Osteocyte (in vitro differentiated cells): ENCODE measurements around the gene GRHPR. TPM values are rescaled to one million over a fixed set of nuclear protein-coding genes. Genes with fewer than 3 reads are reported as not detected.

Experiments
- DNase-seq: peaks from one replicate; pipeline ENCODE4 v3.0.0; 2021; ENCODE audit warnings: mixed read lengths; ENCODE audit not compliant: unreplicated experiment; ENCODE audit errors: extremely low spot score
- H3K27ac Mint-ChIP-seq: one replicate; pipeline ENCODE4 v1.8.0; 2021; ENCODE audit warnings: mild to moderate bottlenecking, mixed read lengths; ENCODE audit not compliant: unreplicated experiment
- H3K27me3 Mint-ChIP-seq: one replicate; pipeline ENCODE4 v1.8.0; 2021; ENCODE audit warnings: mixed read lengths; ENCODE audit not compliant: unreplicated experiment
- H3K36me3 Mint-ChIP-seq: one replicate; pipeline ENCODE4 v1.8.0; 2021; ENCODE audit warnings: mixed read lengths; ENCODE audit not compliant: unreplicated experiment
- H3K4me1 Mint-ChIP-seq: one replicate; pipeline ENCODE4 v1.8.0; 2021; ENCODE audit warnings: mixed read lengths; ENCODE audit not compliant: unreplicated experiment
- H3K4me3 Mint-ChIP-seq: one replicate; pipeline ENCODE4 v1.8.0; 2021; ENCODE audit warnings: mild to moderate bottlenecking, moderate library complexity, mixed read lengths; ENCODE audit not compliant: unreplicated experiment
- H3K9me3 Mint-ChIP-seq: one replicate; pipeline ENCODE4 v1.8.0; 2021; ENCODE audit warnings: mixed read lengths; ENCODE audit not compliant: unreplicated experiment
- total RNA-seq: library from RNA; stranded (reverse); gene quantifications from 2 replicates; pipeline ENCODE4 v1.2.1, GENCODE V29; 2021
- TF ChIP-seq, protein P1 (sequence below): fragments of 200-600 bp; sonication (generic); IDR thresholded peaks from 2 replicates; pipeline ENCODE4 v1.5.0; 2021; ENCODE audit warnings: antibody characterized with exemption, mild to moderate bottlenecking, moderate library complexity

Gene GRHPR
- total RNA-seq, 1 donor from 2014 or later: 111 TPM

DNA sequence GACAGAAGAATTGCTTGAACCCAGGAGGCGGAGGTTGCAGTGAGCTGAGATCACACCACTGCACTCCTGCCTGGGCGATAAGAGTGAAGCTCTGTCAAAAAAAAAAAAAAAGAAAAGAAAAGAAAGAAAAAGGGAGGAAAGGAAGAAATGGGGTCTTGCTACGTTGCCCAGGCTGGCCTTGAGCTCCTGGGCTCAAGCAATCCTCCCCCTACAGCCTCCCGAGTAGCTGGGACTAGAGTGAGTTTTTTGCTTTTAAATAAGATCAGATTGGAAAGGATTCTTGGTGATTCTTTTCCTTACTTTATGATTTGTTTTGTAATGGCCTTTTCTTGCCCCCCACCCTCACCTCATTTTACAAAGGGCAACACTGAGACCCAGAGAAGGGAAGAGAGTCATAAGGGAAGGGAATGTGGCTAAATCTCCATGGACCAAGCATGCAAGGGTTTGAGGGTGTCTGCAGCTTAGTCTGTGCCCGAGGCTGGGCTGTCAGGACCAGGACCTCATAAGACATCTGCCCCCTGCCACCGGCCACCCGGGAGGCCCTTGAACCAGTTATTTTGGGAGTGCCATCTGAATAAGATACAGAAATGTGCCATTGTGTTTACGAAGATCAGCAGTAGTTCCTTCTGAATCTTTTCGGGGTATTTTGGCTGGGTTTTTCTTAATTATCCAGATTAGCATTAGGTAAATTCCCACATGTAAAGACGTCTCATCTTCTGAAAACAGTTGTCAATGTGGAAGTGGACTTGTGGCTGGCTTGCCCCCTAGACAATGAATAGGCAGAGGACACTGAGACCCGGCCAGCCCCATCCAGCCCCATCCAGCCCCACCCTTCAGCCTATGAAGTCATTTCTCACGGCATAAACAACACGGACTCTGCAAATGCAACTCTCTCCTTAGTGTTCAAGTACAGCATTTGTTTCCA lies 44.5 kb upstream of the GRHPR start:
- Mint-ChIP-seq H3K4me1 (no peaks in the 10 kb centered on the region), H3K27me3 (peaks cover 11% of the 10 kb centered on the region), H3K27ac (no peak overlapping the region), H3K4me3 (no peak overlapping the region), H3K9me3 (peaks cover 7% of the 10 kb centered on the region), H3K36me3 (no peaks in the 10 kb centered on the region)
- DNase-seq: no peak
- TF ChIP-seq, protein P1, sequence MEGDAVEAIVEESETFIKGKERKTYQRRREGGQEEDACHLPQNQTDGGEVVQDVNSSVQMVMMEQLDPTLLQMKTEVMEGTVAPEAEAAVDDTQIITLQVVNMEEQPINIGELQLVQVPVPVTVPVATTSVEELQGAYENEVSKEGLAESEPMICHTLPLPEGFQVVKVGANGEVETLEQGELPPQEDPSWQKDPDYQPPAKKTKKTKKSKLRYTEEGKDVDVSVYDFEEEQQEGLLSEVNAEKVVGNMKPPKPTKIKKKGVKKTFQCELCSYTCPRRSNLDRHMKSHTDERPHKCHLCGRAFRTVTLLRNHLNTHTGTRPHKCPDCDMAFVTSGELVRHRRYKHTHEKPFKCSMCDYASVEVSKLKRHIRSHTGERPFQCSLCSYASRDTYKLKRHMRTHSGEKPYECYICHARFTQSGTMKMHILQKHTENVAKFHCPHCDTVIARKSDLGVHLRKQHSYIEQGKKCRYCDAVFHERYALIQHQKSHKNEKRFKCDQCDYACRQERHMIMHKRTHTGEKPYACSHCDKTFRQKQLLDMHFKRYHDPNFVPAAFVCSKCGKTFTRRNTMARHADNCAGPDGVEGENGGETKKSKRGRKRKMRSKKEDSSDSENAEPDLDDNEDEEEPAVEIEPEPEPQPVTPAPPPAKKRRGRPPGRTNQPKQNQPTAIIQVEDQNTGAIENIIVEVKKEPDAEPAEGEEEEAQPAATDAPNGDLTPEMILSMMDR: no peak

DNA sequence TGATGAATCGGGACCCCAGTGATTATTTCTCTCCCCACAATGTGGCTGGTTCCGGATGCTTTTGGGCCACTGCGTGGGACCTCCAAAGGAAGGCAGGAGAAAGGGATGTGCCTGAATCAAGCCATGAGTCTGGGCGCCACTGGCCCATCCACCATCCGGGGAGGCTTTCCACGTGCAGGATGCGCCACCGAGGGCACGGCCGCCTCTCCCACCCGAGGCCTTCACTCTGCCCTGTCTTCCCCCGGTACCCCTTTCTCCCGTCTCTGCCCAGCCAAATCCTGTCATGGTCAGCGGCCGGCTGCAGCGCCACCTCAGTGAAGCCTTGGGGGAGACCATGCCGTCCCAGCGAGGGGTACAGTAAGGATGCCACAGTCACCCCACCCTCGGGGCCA lies 43.9 kb upstream of the GRHPR start:
- H3K27ac Mint-ChIP-seq: no peak overlapping the region

DNA sequence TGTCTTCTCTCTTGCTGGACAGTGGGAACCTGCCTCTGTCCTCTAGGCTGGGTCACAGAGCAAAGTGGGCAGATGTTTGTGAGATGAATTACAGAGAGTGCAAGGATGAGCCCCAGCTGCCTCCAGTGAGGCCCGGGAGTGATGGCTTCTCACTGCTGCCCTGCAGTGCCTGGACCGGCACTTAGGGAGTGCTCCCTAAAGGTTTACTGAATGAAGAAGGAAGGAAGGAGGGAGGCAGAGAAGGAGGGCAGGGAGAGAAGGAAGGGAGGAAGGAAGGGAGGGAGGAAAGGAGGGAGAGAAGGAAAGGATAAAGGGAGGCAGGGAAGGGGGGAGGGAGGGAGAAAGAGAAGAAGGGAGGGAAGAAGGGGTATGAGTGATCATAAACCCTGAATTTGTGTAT lies 42.7 kb upstream of the GRHPR start:
- DNase-seq: no peak
- Mint-ChIP-seq H3K4me1 (no peaks in the 10 kb centered on the region), H3K4me3 (no peak overlapping the region), H3K27ac (no peak overlapping the region), H3K9me3 (peaks cover 7% of the 10 kb centered on the region), H3K27me3 (peaks cover 11% of the 10 kb centered on the region), H3K36me3 (no peaks in the 10 kb centered on the region)
- TF ChIP-seq, protein P1: no peak

More for the DNA sequence above, 43.9 kb upstream of the GRHPR start:
- TF ChIP-seq, protein P1: no peak
- peaks cover 7% of the 10 kb centered on the region for H3K9me3 Mint-ChIP-seq
- no peaks in the 10 kb centered on the region for H3K4me1 Mint-ChIP-seq
- no peaks in the 10 kb centered on the region for H3K36me3 Mint-ChIP-seq
- no peak for DNase-seq
- peaks cover 11% of the 10 kb centered on the region for H3K27me3 Mint-ChIP-seq
- H3K4me3 Mint-ChIP-seq: no peak overlapping the region

DNA sequence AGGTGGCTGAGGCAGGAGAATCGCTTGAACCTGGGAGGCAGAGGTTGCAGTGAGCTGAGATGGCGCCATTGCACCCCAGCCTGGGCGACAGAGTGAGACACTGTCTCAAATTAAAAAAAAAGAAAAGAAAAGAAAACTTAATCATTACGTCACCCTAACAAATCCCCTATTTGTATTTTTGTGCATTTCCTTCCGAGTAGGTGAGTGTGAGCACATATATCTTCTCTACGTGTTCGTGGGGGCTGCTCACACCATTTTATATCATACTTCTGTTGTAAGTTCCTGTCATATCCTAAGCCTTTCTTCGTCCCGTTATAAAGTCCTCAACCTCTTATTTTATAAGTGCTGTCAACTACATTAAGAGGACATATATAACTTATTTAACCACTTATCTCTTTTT lies 41.9 kb upstream of the GRHPR start:
- Mint-ChIP-seq H3K27me3 (peaks cover 11% of the 10 kb centered on the region), H3K4me1 (no peaks in the 10 kb centered on the region), H3K27ac (no peak overlapping the region), H3K36me3 (no peaks in the 10 kb centered on the region), H3K9me3 (peaks cover 7% of the 10 kb centered on the region), H3K4me3 (no peak overlapping the region)
- TF ChIP-seq, protein P1: no peak
- no peak for DNase-seq

DNA sequence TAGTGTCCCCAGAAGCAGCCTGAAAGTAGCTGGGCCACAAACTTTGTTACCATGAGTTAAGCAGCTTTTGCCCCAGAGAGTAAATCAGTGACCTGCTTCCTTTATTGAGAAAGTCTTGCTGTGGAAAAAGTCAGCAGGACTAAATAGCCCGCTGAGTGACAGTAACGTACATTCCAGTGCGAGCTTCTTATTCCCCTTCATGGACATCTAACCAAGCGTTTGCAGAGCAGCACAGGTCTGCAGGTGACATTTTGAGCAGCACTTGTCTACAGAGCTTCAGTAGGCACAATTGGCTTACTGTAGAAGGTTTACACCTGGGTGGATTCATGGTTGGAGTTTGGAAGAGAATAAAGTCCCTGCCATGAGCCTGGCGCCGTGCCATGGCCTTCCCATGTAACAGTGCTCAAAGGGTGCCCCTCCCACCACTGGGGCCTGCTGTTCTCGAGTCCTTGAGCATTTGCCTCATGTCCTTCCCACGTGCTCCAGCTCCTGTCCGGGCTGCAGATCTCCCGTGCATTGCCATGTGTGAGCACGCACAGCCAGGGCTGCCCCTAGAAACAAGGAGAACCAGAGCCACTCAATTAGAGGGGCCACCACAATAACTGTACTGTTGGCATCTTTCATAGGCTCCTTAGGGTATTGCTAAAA lies 41.3 kb upstream of the GRHPR start:
- DNase-seq: no peak
- no peak overlapping the region for H3K27ac Mint-ChIP-seq
- peaks cover 7% of the 10 kb centered on the region for H3K9me3 Mint-ChIP-seq
- TF ChIP-seq, protein P1: no peak
- peaks cover 11% of the 10 kb centered on the region for H3K27me3 Mint-ChIP-seq
- no peak overlapping the region for H3K4me3 Mint-ChIP-seq
- H3K36me3 Mint-ChIP-seq: no peaks in the 10 kb centered on the region
- no peaks in the 10 kb centered on the region for H3K4me1 Mint-ChIP-seq
